ENCODE measurements around the gene ANKRD11. TPM values are rescaled to one million over a fixed set of nuclear protein-coding genes. Genes with fewer than 3 reads are reported as not detected.

The ANKRD11 gene
- total RNA-seq, 1 experiment from 2014 or later, result 266 TPM

DNA sequence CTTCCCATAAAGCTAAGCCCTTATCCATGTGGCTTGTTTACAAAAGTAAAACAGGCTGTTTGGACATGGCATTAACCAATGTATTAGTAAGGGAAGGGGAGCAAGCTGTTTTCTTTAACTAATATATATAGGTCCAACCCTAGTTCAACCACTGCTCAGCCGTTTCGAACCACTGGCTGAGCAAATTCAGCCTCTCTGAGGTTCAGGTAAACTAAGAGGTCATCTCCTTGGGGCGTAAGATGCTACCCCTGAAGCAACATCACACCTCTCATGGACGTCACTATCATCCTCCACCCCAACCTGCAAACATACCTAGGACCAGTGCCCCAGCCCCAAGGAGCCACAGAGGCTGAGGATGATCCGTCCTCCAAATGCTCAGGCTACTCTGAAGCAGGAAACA is 45.2 kb downstream of the ANKRD11 start:
- Histone ChIP-seq H4K20me1 (ENCODE audit: insufficient read depth) (peaks cover 74% of the 10 kb centered on the region; the same call in 1 of the 2 replicates), H2AFZ (ENCODE audit: low read depth, low read length, poor library complexity, severe bottlenecking) (no peak overlapping the region), H3K27me3 (ENCODE audit: insufficient read depth, low read length) (no peaks in the 10 kb centered on the region), H3K4me2 (ENCODE audit: low read length) (peak overlapping the region; percentile 24; the same call in 1 of the 2 replicates), H3K36me3 (ENCODE audit: control insufficient read depth in 1 of 2, insufficient read depth in 2 of 2, low read length in 2 of 2) (no peaks in the 10 kb centered on the region), H3K79me2 (ENCODE audit: insufficient read depth, low read length) (peaks cover 100% of the 10 kb centered on the region), H3K9ac (ENCODE audit: low read length) (no peak overlapping the region), H3K9me3 (ENCODE audit: control insufficient read depth in 1 of 2, insufficient read depth in 1 of 2, low read depth in 1 of 2, low read length in 2 of 2) (no peaks in the 10 kb centered on the region), H3K9me2 (ENCODE audit: insufficient read depth) (no peaks in the 10 kb centered on the region), H3K4me3 (replicated peaks in 1 of 2; ENCODE audit: low read depth in 1 of 2, low read length in 2 of 2) (no peak overlapping the region), H3K4me1 (ENCODE audit: control insufficient read depth in 1 of 2, insufficient read depth in 2 of 2, low read length in 2 of 2) (peaks cover 49 to 72% of the 10 kb centered on the region in 2 experiments), H3K27ac (ENCODE audit: low read depth, low read length) (peak overlapping the region; percentile 5; the same call in 1 of the 2 replicates)
- ChIA-PET RAD21 (ENCODE audit: low non-redundant PET in 1 of 2, low total read pairs in 2 of 2, uncharacterized antibody in 2 of 2, unreplicated experiment in 2 of 2) (no interaction called here), POLR2A (no interaction called here), CTCF (interaction anchor here (1.4 kb wide), 1 partner anchor 9 kb away, joined by 3 read pairs; no protein-coding TSS in a partner anchor)
- ATAC-seq (no peak), DNase-seq (ENCODE audit: low read depth, low spot score) (no peak)
- TF ChIP-seq ELF1 (IDR thresholded peaks at IDR 0.05; ENCODE audit: borderline replicate concordance, low read depth), result no peak
- TF ChIP-seq EZH2 (IDR thresholded peaks at IDR 0.05), result no peak
- no peak for TF ChIP-seq CEBPB (IDR thresholded peaks at IDR 0.05; ENCODE audit: low read depth)
- no TSS peak for BruUV-seq (replicated peaks)
- intact Hi-C loops (cut with micrococcal nuclease), result no loop called here

DNA sequence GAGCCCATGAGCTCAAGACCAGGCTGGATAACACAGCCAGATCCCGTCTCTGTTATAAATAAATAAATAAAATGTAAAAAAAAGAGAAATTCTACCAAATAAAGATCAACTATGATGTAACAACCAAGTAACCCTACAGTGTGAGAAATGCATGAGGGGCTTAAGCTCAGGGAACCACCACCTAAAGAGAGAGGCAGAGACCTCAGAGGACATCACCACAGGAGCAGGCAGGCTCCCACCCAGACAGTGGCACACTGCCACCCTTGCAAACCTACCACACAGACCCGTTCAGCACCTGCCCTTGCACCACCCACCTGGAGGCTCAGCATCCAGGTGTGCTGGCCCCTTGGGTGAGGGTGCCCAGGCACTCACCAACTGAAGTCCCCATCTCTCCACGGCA is 45.6 kb downstream of the ANKRD11 start:
- Histone ChIP-seq H3K9ac (ENCODE audit: low read length) (no peak overlapping the region; the same call in 1 of the 2 replicates), H3K9me2 (ENCODE audit: insufficient read depth) (no peaks in the 10 kb centered on the region), H3K4me2 (ENCODE audit: low read length) (peak overlapping the region; percentile 24; the same call in 1 of the 2 replicates), H3K36me3 (ENCODE audit: control insufficient read depth in 1 of 2, insufficient read depth in 2 of 2, low read length in 2 of 2) (no peaks in the 10 kb centered on the region), H3K27me3 (ENCODE audit: insufficient read depth, low read length) (no peaks in the 10 kb centered on the region), H3K4me1 (ENCODE audit: control insufficient read depth in 1 of 2, insufficient read depth in 2 of 2, low read length in 2 of 2) (peaks cover 45 to 68% of the 10 kb centered on the region in 2 experiments), H4K20me1 (ENCODE audit: insufficient read depth) (peaks cover 70% of the 10 kb centered on the region; the same call in 1 of the 2 replicates), H2AFZ (ENCODE audit: low read depth, low read length, poor library complexity, severe bottlenecking) (no peak overlapping the region), H3K4me3 (replicated peaks in 1 of 2; ENCODE audit: low read depth in 1 of 2, low read length in 2 of 2) (no peak overlapping the region), H3K79me2 (ENCODE audit: insufficient read depth, low read length) (peaks cover 100% of the 10 kb centered on the region), H3K27ac (ENCODE audit: low read depth, low read length) (peak overlapping the region; percentile 5; the same call in 1 of the 2 replicates), H3K9me3 (ENCODE audit: control insufficient read depth in 1 of 2, insufficient read depth in 1 of 2, low read depth in 1 of 2, low read length in 2 of 2) (no peaks in the 10 kb centered on the region)
- intact Hi-C loops (cut with micrococcal nuclease), result no loop called here
- ChIA-PET RAD21 (ENCODE audit: low non-redundant PET in 1 of 2, low total read pairs in 2 of 2, uncharacterized antibody in 2 of 2, unreplicated experiment in 2 of 2) (no interaction called here), POLR2A (no interaction called here), CTCF (interaction anchor here (1.4 kb wide), 1 partner anchor 9 kb away, joined by 3 read pairs; no protein-coding TSS in a partner anchor)
- no peak for ATAC-seq
- TF ChIP-seq, protein P1, sequence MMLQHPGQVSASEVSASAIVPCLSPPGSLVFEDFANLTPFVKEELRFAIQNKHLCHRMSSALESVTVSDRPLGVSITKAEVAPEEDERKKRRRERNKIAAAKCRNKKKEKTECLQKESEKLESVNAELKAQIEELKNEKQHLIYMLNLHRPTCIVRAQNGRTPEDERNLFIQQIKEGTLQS (IDR thresholded peaks at IDR 0.05), result no peak
- TF ChIP-seq SIN3A (IDR thresholded peaks at IDR 0.05; ENCODE audit: low read depth) (no peak), POLR2AphosphoS5 (IDR thresholded peaks at IDR 0.05; ENCODE audit: low read depth, low read length) (no peak), ZFX (IDR thresholded peaks at IDR 0.05) (no peak), RAD21 (IDR thresholded peaks at IDR 0.05; ENCODE audit: low read depth) (no peak), CEBPB (IDR thresholded peaks at IDR 0.05; ENCODE audit: low read depth) (no peak)
- TF ChIP-seq, protein P2, sequence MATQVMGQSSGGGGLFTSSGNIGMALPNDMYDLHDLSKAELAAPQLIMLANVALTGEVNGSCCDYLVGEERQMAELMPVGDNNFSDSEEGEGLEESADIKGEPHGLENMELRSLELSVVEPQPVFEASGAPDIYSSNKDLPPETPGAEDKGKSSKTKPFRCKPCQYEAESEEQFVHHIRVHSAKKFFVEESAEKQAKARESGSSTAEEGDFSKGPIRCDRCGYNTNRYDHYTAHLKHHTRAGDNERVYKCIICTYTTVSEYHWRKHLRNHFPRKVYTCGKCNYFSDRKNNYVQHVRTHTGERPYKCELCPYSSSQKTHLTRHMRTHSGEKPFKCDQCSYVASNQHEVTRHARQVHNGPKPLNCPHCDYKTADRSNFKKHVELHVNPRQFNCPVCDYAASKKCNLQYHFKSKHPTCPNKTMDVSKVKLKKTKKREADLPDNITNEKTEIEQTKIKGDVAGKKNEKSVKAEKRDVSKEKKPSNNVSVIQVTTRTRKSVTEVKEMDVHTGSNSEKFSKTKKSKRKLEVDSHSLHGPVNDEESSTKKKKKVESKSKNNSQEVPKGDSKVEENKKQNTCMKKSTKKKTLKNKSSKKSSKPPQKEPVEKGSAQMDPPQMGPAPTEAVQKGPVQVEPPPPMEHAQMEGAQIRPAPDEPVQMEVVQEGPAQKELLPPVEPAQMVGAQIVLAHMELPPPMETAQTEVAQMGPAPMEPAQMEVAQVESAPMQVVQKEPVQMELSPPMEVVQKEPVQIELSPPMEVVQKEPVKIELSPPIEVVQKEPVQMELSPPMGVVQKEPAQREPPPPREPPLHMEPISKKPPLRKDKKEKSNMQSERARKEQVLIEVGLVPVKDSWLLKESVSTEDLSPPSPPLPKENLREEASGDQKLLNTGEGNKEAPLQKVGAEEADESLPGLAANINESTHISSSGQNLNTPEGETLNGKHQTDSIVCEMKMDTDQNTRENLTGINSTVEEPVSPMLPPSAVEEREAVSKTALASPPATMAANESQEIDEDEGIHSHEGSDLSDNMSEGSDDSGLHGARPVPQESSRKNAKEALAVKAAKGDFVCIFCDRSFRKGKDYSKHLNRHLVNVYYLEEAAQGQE (IDR thresholded peaks at IDR 0.05; ENCODE audit: low read depth), result no peak
- TF ChIP-seq, protein P3, sequence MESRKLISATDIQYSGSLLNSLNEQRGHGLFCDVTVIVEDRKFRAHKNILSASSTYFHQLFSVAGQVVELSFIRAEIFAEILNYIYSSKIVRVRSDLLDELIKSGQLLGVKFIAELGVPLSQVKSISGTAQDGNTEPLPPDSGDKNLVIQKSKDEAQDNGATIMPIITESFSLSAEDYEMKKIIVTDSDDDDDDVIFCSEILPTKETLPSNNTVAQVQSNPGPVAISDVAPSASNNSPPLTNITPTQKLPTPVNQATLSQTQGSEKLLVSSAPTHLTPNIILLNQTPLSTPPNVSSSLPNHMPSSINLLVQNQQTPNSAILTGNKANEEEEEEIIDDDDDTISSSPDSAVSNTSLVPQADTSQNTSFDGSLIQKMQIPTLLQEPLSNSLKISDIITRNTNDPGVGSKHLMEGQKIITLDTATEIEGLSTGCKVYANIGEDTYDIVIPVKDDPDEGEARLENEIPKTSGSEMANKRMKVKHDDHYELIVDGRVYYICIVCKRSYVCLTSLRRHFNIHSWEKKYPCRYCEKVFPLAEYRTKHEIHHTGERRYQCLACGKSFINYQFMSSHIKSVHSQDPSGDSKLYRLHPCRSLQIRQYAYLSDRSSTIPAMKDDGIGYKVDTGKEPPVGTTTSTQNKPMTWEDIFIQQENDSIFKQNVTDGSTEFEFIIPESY (IDR thresholded peaks at IDR 0.05; ENCODE audit: extremely low read depth, insufficient replicate concordance, low read length), result no peak
- no peak for DNase-seq (ENCODE audit: low read depth, low spot score)
- BruUV-seq (replicated peaks), result no TSS peak

All from HCT116 (cell line).